ENCODE data around the gene TFAM. TPM values are rescaled to one million over a fixed set of nuclear protein-coding genes. Genes with fewer than 3 reads are reported as not detected.

The TFAM gene
- polyA plus RNA-seq, 1 of the 3 experiments (the other 2 are of a cell fraction) = 19.6 TPM

- no peaks in the 10 kb centered on the region for H3K27me3 ChIP-seq (ENCODE audit: insufficient read depth)
- DNase-seq = no peak
- 95% methylated on average over 4 of the region's 4 CpGs for WGBS (ENCODE audit: low lambda C conversion rate)
- no peak overlapping the region for H2AFZ ChIP-seq (ENCODE audit: low read depth)
- TF ChIP-seq FOSL2 (IDR thresholded peaks at IDR 0.05; ENCODE audit: borderline replicate concordance, low read depth) (no peak), MXI1 (IDR thresholded peaks at IDR 0.05; ENCODE audit: low read depth, low read length) (no peak), YY1 (IDR thresholded peaks at IDR 0.05; ENCODE audit: low read depth) (no peak), POLR2AphosphoS5 (IDR thresholded peaks at IDR 0.05; ENCODE audit: low read depth, low read length) (no peak), EP300 (IDR thresholded peaks at IDR 0.05; ENCODE audit: borderline replicate concordance in 1 of 2, low read depth in 1 of 2, low read length in 1 of 2) (no peak), CHD2 (IDR thresholded peaks at IDR 0.05; ENCODE audit: low read length, partially characterized antibody) (no peak), ELF1 (IDR thresholded peaks at IDR 0.05) (no peak), RFX5 (IDR thresholded peaks at IDR 0.05; ENCODE audit: low read length) (no peak), SIN3A (IDR thresholded peaks at IDR 0.05; ENCODE audit: borderline replicate concordance, low read depth, low read length) (no peak), EZH2phosphoT487 (IDR thresholded peaks at IDR 0.05; ENCODE audit: borderline replicate concordance, low read depth) (no peak), TEAD4 (IDR thresholded peaks at IDR 0.05; ENCODE audit: borderline replicate concordance, insufficient read depth) (no peak), FOXM1 (IDR thresholded peaks at IDR 0.05; ENCODE audit: low read depth) (no peak), MEF2A (IDR thresholded peaks at IDR 0.05; ENCODE audit: borderline replicate concordance, low read depth) (no peak), JUND (IDR thresholded peaks at IDR 0.05) (no peak)
- TF ChIP-seq, protein P1, sequence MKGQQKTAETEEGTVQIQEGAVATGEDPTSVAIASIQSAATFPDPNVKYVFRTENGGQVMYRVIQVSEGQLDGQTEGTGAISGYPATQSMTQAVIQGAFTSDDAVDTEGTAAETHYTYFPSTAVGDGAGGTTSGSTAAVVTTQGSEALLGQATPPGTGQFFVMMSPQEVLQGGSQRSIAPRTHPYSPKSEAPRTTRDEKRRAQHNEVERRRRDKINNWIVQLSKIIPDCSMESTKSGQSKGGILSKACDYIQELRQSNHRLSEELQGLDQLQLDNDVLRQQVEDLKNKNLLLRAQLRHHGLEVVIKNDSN (IDR thresholded peaks at IDR 0.05; ENCODE audit: borderline replicate concordance, low read depth) = no peak
- TF ChIP-seq, protein P2, sequence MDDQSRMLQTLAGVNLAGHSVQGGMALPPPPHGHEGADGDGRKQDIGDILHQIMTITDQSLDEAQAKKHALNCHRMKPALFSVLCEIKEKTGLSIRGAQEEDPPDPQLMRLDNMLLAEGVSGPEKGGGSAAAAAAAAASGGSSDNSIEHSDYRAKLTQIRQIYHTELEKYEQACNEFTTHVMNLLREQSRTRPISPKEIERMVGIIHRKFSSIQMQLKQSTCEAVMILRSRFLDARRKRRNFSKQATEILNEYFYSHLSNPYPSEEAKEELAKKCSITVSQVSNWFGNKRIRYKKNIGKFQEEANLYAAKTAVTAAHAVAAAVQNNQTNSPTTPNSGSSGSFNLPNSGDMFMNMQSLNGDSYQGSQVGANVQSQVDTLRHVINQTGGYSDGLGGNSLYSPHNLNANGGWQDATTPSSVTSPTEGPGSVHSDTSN (IDR thresholded peaks at IDR 0.05) = no peak
- TF ChIP-seq, protein P3, sequence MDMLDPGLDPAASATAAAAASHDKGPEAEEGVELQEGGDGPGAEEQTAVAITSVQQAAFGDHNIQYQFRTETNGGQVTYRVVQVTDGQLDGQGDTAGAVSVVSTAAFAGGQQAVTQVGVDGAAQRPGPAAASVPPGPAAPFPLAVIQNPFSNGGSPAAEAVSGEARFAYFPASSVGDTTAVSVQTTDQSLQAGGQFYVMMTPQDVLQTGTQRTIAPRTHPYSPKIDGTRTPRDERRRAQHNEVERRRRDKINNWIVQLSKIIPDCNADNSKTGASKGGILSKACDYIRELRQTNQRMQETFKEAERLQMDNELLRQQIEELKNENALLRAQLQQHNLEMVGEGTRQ (IDR thresholded peaks at IDR 0.05; ENCODE audit: borderline replicate concordance, low read depth, low read length) = no peak
- peaks cover 9% of the 10 kb centered on the region for H3F3A ChIP-seq (replicated peaks; ENCODE audit: insufficient read depth)
- POLR2A ChIA-PET = no interaction called here
- peaks cover 2 to 4% of the 10 kb centered on the region in 2 experiments; a peak in 2 of 4 replicates for H3K4me1 ChIP-seq (ENCODE audit: control insufficient read depth in 1 of 2, insufficient read depth in 2 of 2, low read depth in 1 of 2, low read length in 1 of 2)
- no peak overlapping the region for H3K9ac ChIP-seq
- peaks cover 1 to 14% of the 10 kb centered on the region in 2 experiments for H3K36me3 ChIP-seq (replicated peaks in 1 of 2; ENCODE audit: control insufficient read depth in 1 of 2, insufficient read depth in 2 of 2, low read length in 1 of 2)
- peaks cover 30% of the 10 kb centered on the region for H3K79me2 ChIP-seq (ENCODE audit: insufficient read depth)
- H3K4me2 ChIP-seq = no peak overlapping the region
- no peaks in the 10 kb centered on the region for H3K9me3 ChIP-seq
- H3K27ac ChIP-seq (ENCODE audit: low read depth in 2 of 2, low read length in 1 of 2) = no peak overlapping the region
- H3K4me3 ChIP-seq (ENCODE audit: low read depth in 2 of 2, low read length in 1 of 2) = no peak overlapping the region
- peaks cover 5% of the 10 kb centered on the region; the same call in 1 of the 2 replicates for H4K20me1 ChIP-seq (ENCODE audit: insufficient read depth)
- CTCF ChIA-PET = no interaction called here
- H3K9me2 ChIP-seq = no peaks in the 10 kb centered on the region; the same call in 1 of the 2 replicates
These were observed 26.8 kb upstream of the TFAM start for GRCh38 chr10:58358314-58358933.
